LoVo (cell line): ENCODE results near the gene COCH.
"Not testable (repeated sequence)": the region's sequence is repeated elsewhere in the genome, so short reads cannot be mapped to it uniquely, and the experiment has no call there.

Experiments used
- DNase-seq: peaks from one replicate; pipeline ENCODE4 v3.0.0-alpha.2; 2016; ENCODE audit warnings: low spot score

COCH gene

DNA sequence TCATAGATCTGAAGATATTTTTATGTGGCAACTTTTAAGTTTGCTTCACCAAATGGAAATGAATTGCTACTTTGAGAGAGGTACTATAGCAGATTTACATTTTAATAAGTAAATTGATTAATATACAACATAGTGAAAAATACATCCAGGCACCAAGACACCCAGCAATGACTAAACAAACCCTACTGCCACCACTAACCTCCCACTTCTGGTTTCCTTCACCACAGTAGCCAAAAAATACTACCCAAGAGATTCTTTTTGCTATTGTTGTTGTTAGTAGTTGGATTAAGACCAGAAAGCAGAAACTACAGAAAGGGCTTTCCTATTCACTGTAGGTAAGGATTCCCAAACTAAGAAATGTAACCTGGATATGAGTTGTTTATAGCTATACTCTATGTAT is 54.1 kb downstream of the COCH start:
- no peak for DNase-seq

DNA sequence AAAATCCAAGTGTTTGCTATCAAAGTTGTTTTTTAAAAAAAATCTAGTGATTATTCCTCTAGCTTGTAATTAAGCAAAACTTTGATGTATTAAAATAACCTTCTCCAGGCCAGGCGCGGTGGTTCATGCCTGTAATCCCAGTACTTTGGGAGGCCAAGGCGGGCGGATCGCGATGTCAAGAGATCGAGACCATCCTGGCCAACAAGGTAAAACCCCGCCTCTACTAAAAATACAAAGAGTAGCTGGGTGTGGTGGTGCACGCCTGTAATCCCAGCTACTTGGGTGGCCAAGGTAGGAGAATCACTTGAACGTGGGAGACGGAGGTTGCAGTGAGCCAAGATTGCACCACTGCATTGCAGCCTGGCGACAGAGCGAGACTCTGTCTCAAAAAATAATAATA is 59.6 kb downstream of the COCH start:
- DNase-seq: not testable (repeated sequence)

DNA sequence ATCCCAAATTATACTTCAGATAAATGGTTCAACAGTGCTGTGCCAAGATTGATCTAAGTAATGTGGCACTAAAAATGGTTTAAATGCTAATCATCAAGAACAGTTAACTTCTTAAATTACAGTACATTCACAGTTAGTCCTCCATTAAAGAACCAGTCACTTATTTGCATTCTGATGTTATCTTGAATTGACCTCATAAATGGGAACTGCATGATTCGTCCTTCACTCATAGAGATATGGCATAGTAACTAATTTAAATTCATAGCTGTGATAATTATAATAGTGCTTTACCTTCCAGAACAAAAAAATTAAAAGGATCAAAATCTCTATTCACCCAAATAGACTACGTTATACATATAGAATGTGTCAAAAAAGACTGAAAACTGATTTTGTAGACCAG is 61.1 kb downstream of the COCH start:
- no peak for DNase-seq

DNA sequence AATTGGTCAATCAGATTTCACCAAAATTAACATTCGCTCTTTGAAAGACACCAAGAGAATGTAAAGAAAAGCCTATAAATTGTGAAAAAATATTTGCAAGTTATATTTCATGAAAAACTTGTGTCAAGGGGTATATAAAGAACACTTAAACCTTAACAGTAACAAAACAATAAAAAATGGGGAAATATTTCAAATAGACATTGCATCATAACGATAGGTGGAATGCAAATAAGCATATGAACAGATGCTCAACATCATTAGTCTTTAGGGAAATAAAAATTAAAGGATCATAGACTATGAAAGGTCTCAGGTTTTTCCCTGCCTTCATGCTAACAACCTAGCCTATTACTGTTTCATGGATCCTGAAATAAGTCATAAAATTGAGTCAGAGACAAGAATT is 64.3 kb downstream of the COCH start:
- no peak for DNase-seq
